NCI-H1694 (cell line): Measurements from ENCODE around the gene CELSR1.
A peak's percentile ranks its signal among the peaks of the same experiment; 100 is the strongest.

Experiments used
- DNase-seq: peaks from one replicate; lab custom pipeline; 2025; lab: John Stamatoyannopoulos, UW

CELSR1 gene

GRCh38 chr22:46442217-46442853, 95.1 kb downstream of the CELSR1 start:
- no peak for DNase-seq

GRCh38 chr22:46439576-46440465, 97.6 kb downstream of the CELSR1 start:
- DNase-seq, result no peak

DNA sequence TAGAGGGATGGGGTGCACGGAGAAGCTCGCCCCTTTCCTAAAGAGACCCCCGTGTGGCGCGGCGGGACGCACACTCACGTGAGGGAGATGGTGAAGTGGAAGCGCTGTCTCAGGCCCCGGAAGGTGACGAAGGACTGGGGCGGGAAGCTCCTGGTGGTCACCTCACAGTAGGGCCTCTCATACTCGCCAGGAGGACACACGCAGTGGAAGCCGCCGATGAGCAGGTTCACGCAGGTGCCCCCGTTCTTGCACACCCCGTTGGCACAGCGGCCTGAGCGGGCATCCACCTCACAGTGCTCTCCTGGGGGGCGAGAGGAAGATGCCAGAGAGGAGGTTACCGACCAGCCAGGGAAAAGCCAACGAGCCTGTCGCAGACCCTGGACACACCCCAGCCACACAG, 98.3 kb downstream of the CELSR1 start:
- DNase-seq, result no peak

- no peak for DNase-seq
These were observed 99.6 kb downstream of the CELSR1 start for GRCh38 chr22:46437671-46438440.

- DNase-seq, result peak; percentile 3
These were observed 100.7 kb downstream of the CELSR1 start for GRCh38 chr22:46436595-46437175.

DNA sequence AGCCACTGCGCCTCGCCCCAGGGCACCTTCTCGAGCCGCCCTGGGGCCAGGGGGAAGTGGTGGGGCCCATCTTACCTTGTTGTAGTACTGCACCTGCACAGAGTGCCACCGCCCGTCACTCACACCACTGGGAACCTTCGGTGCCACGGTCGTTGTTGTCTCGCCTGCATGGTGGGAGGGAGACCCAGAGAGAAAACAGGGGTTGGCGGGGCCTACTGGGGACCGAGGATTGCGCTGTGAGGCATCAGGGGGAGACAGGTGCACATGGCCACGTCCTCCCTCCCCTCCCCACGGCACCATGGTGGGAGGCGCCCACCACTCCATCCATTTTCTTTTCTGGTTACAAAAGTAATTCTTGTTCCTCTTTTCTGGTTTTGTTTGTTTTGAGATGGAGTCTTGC, 104.1 kb downstream of the CELSR1 start:
- DNase-seq, result no peak

- no peak for DNase-seq
These were observed 105.0 kb downstream of the CELSR1 start for GRCh38 chr22:46432164-46433068.

DNA sequence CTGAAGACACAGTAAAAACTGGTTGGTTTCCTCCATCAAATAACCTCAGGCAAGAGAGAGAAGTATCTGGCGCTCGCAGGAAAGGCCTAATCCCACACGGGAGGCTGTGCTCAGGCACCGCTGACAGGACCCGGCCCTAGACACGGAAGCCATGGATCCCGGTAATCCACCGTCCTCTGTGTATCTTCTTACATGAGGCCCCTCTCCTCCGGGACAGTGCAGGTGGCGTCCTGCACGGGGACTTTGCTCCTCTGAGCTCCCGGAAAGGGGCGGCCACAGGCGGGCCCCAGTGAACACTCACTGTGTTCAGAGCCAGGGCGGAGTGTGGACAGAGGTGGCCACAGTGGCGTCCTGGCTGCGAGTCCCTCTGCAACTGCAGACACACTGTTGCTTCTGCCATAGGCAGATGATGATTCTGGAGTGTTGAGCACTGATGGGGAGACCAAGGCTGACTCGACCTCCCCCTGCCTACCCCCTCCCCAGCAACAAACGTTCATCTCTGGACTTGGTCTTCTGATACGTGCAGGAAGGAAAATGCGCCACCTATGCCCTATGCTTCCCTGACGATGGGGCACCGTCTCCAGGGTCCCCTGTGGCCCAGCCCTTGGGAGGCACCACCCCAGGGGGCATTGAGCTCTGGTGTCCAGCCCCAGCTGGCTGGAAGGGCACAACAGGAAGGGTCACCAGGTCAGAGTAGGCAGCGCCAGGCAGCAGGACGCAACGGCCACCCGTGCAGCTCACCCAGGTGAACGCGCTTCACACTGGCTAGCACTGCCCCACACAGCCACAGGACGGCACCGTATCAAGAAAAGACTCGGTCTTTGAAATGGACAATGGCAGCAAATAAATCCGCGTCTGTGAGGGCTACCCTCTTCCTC, 106.2 kb downstream of the CELSR1 start:
- DNase-seq, result no peak

DNA sequence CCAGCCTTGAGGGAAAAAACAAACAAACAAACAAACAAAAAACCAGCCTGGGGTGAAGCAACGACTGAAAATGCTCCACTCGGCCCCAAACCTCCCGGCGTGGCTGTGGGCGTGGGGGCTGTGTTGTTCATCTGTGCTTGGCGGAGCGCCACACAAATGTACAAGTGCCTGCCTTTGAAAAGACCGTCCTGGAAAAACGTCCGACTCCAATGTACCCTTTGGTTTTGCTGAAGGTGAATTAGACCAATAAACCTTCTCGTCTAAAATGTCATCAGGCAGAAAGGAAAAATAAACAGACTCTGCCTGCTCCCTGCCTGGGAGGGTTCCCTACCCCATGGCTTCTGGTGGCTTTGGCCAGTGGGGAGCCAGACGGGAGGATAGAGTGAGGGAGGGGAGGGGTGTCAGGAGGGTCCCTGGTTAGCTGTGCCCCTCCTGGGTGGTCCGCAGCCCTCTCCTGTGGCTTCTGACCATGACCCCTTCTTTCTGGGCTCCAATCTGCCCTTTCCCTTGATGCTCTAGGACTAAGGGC, 108.0 kb downstream of the CELSR1 start:
- no peak for DNase-seq

GRCh38 chr22:46428602-46429324, 108.7 kb downstream of the CELSR1 start:
- DNase-seq, result no peak

- no peak for DNase-seq
These were observed 109.2 kb downstream of the CELSR1 start for GRCh38 chr22:46428171-46428570.

- no peak for DNase-seq
These were observed 112.4 kb downstream of the CELSR1 start for GRCh38 chr22:46425016-46425415.

DNA sequence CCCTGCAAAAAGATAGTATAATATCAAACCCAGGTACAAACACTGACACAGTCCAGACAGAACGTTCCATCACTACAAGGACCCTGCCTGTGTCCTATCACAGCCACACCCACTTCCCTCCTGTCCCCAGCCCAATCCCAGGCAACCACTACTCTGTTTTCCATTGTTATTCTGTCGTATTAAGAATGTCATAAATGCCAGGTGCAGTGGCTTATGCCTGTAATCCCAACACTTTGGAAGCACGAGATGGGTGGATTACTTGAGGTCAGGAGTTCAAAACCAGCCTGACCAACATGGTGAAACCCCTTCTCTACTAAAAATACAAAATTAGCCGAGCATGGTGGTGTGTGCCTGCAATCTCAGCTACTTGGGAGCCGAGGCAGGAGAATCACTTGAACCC, 112.9 kb downstream of the CELSR1 start:
- DNase-seq, result no peak

- DNase-seq, result no peak
These were observed 114.5 kb downstream of the CELSR1 start for GRCh38 chr22:46422896-46423295.

DNA sequence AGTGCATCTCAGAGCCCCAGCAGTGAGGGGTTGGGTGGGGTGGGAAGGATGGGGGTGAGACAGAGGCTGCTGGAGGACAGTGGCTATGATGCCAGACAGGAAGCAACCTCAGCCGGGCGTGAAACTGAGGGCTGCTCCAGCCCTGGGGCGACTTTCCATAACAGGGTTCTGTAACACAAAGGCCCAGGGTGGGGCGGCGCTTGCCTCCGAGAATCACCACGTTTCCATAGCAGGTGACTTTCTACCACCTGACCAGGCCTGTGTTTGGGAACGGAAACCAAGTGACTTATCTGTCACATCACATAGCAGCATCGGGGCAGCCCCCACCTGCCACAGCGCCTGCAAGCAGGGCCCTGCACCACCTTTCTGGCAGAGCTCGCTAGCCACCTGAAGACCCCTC, 116.2 kb downstream of the CELSR1 start:
- DNase-seq, result no peak

DNA sequence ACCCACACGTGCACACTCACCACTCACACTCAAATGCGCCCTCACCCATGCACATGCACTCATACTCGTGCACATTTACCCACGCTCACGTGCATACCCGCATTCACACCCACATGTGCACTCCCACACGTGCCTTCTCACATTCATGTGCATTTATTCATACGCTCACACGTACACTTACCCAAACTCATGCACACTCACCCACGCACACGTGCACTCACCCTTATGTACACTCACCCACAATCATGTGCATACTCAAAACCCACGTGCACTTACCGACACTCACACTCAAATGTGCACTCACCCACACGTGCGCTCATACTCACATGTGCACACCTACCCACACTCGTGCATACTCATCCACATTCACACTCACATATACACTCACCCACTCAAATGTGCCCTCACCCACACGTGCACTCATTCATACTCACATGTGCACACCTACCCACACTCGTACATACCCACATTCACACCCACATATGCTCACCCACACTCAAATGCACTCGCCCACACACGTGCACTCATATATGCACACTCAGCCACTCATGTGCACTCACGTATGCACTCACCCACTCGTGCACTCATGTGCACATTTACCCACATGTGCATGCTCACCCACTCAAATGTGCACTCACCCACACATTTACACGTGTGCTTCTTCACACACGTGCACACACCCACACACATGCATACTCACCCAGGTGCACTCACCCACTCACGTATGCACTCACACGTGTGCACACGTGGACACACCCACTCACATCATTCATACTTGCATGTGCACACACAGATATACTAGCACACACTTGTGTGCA, 117.5 kb downstream of the CELSR1 start:
- no peak for DNase-seq

- no peak for DNase-seq
These were observed 118.6 kb downstream of the CELSR1 start for GRCh38 chr22:46418827-46419226.

DNA sequence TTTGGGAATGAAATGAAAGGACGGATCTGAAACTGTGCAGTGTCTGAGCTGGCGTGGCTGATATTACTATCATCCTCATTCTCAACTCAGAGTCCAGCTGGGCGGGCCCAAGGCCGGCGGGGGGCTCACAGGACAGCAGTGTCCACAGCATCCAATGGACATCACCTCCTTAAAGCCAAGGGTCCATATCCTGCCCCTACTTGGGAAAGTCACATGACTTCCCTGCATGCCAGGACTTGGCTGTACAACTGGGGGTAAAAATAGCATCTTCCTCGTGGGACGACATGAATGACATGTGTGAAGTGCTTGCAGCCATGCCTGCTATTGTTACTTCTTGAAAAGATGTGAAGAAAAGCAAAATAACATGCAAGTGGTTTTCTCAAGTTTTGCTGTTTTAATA, 119.7 kb downstream of the CELSR1 start:
- DNase-seq, result no peak
